Progenitor cell of endocrine pancreas (in vitro differentiated cells): ENCODE data around the gene THRB. TPM values are rescaled to one million over a fixed set of nuclear protein-coding genes. Genes with fewer than 3 reads are reported as not detected.

Source experiments
- DNase-seq: peaks from one replicate; pipeline ENCODE4 v3.0.0; 2021; ENCODE audit warnings: low spot score; ENCODE audit not compliant: unreplicated experiment
- H3K27ac Mint-ChIP-seq: 2 replicates; pipeline ENCODE4 v1.8.0; 2021; ENCODE audit warnings: mild to moderate bottlenecking, moderate library complexity, mixed read lengths
- H3K27me3 Mint-ChIP-seq: 2 replicates; pipeline ENCODE4 v1.8.0; 2021; ENCODE audit warnings: mixed read lengths
- H3K36me3 Mint-ChIP-seq: 2 replicates; pipeline ENCODE4 v1.8.0; 2022; ENCODE audit warnings: mixed read lengths; ENCODE audit not compliant: insufficient read depth
- H3K4me1 Mint-ChIP-seq: 2 replicates; pipeline ENCODE4 v1.8.0; 2021; ENCODE audit warnings: low read depth, mixed read lengths
- H3K4me3 Mint-ChIP-seq: 2 replicates; pipeline ENCODE4 v1.8.0; 2021; ENCODE audit warnings: low read depth, mild to moderate bottlenecking, moderate library complexity, mixed read lengths
- H3K9me3 Mint-ChIP-seq: 2 replicates; pipeline ENCODE4 v1.8.0; 2021; ENCODE audit warnings: low read depth, mixed read lengths
- CTCF ChIP-seq: fragments of 200-600 bp; sonication (generic); IDR thresholded peaks from one replicate; pipeline ENCODE4 v1.5.0; 2021; ENCODE audit warnings: antibody characterized with exemption, mild to moderate bottlenecking; ENCODE audit not compliant: unreplicated experiment
- total RNA-seq: library from RNA; stranded (reverse); gene quantifications from 2 replicates; pipeline ENCODE4 v1.2.1, GENCODE V29; 2021

Gene THRB
- total RNA-seq, 1 donor from 2014 or later = 19.7 TPM

- no peak for DNase-seq
- Mint-ChIP-seq H3K4me3 (no peak overlapping the region), H3K9me3 (no peaks in the 10 kb centered on the region), H3K36me3 (no peaks in the 10 kb centered on the region), H3K27ac (peak overlapping the region; percentile 68), H3K27me3 (no peaks in the 10 kb centered on the region), H3K4me1 (peaks cover 25% of the 10 kb centered on the region)
- TF ChIP-seq CTCF = no peak
Observed at GRCh38 chr3:24373198-24373959, 121.3 kb downstream of the THRB start.

GRCh38 chr3:24372559-24373197 lies 122.0 kb downstream of the THRB start:
- H3K27ac Mint-ChIP-seq = peak overlapping the region; percentile 68
- no peak for TF ChIP-seq CTCF

GRCh38 chr3:24370352-24371090 lies 124.1 kb downstream of the THRB start:
- H3K27me3 Mint-ChIP-seq = no peaks in the 10 kb centered on the region
- no peak for DNase-seq
- no peaks in the 10 kb centered on the region for H3K36me3 Mint-ChIP-seq
- H3K9me3 Mint-ChIP-seq = no peaks in the 10 kb centered on the region
- H3K27ac Mint-ChIP-seq = no peak overlapping the region
- no peak overlapping the region for H3K4me3 Mint-ChIP-seq
- no peak for TF ChIP-seq CTCF
- peaks cover 15% of the 10 kb centered on the region for H3K4me1 Mint-ChIP-seq

More at GRCh38 chr3:24372559-24373197, 122.0 kb downstream of the THRB start:
- no peak overlapping the region for H3K4me3 Mint-ChIP-seq
- H3K27me3 Mint-ChIP-seq = no peaks in the 10 kb centered on the region
- no peaks in the 10 kb centered on the region for H3K9me3 Mint-ChIP-seq
- H3K36me3 Mint-ChIP-seq = no peaks in the 10 kb centered on the region
- no peak for DNase-seq
- H3K4me1 Mint-ChIP-seq = peaks cover 24% of the 10 kb centered on the region

GRCh38 chr3:24368605-24369004 lies 126.0 kb downstream of the THRB start:
- no peaks in the 10 kb centered on the region for H3K9me3 Mint-ChIP-seq
- no peak for TF ChIP-seq CTCF
- DNase-seq = no peak
- H3K36me3 Mint-ChIP-seq = no peaks in the 10 kb centered on the region
- H3K27me3 Mint-ChIP-seq = no peaks in the 10 kb centered on the region
- H3K27ac Mint-ChIP-seq = no peak overlapping the region
- peaks cover 17% of the 10 kb centered on the region for H3K4me1 Mint-ChIP-seq
- H3K4me3 Mint-ChIP-seq = no peak overlapping the region

GRCh38 chr3:24367664-24368264 lies 126.9 kb downstream of the THRB start:
- Mint-ChIP-seq H3K27ac (no peak overlapping the region), H3K27me3 (no peaks in the 10 kb centered on the region), H3K4me1 (peaks cover 16% of the 10 kb centered on the region), H3K36me3 (no peaks in the 10 kb centered on the region), H3K4me3 (no peak overlapping the region), H3K9me3 (no peaks in the 10 kb centered on the region)
- TF ChIP-seq CTCF = no peak
- no peak for DNase-seq
